ENCODE data around the gene PHAX. TPM values are rescaled to one million over a fixed set of nuclear protein-coding genes. Genes with fewer than 3 reads are reported as not detected.
"Not testable (repeated sequence)": the region's sequence is repeated elsewhere in the genome, so short reads cannot be mapped to it uniquely, and the experiment has no call there.

The PHAX gene
- total RNA-seq, 1 donor from 2014 or later = 25.1 TPM

DNA sequence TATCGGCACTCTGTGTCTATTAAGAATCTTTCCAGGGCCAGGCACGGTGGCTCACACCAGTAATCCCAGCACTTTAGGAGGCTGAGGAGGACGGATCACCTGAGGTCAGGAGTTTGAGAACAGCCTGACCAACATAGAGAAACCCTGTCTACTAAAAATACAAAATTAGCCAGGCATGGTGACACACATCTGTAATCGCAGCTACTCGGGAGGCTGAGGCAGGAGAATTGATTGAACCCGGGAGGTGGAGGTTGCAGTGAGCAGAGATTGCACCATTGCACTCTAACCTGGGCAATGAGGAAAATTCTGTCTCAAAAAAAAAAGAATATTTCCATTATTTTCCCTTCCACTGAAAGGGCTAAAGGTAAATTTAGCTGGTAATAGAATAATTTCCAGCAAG is 49.0 kb downstream of the PHAX start:
- H3K4me3 ChIP-seq (ENCODE audit: low read length in 3 of 3); H3K27me3 ChIP-seq (ENCODE audit: control insufficient read depth in 3 of 3, insufficient read depth in 3 of 3, low read length in 3 of 3); H3K27ac ChIP-seq (ENCODE audit: low read depth, low read length); H3K9me3 ChIP-seq (ENCODE audit: control insufficient read depth in 3 of 3, low read length in 3 of 3); H3K36me3 ChIP-seq (ENCODE audit: control insufficient read depth in 3 of 3, insufficient read depth in 3 of 3, low read length in 3 of 3); H3K9ac ChIP-seq (ENCODE audit: low read depth in 1 of 3, low read length in 3 of 3); H3K4me1 ChIP-seq (ENCODE audit: control insufficient read depth in 3 of 3, insufficient read depth in 3 of 3, low read length in 3 of 3): not testable (repeated sequence)

DNA sequence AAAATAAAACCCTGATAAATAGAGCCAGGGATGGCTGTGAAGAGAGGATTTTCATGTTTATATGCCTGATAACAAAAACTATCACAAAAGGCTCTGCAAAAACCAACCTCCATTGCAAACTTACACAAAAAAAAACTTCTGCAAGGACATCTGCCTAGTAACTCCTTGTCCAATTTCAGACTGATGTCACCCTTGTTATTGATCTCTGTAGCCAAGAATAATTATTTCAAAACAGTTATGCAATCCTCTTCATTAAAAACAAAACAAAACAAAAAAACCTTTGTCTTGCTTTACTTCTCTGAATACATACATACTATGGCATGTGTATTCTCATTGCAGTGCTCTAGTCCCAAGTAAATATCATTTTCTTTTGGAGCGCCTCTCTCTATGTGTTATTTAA is 49.7 kb downstream of the PHAX start:
- no peak overlapping the region for H3K27ac ChIP-seq (ENCODE audit: low read depth, low read length)
- no peak overlapping the region for H3K4me3 ChIP-seq (ENCODE audit: low read length in 3 of 3)
- H3K9ac ChIP-seq (ENCODE audit: low read depth in 1 of 3, low read length in 3 of 3) = no peak overlapping the region
- no peaks in the 10 kb centered on the region for H3K36me3 ChIP-seq (ENCODE audit: control insufficient read depth in 3 of 3, insufficient read depth in 3 of 3, low read length in 3 of 3)
- no peaks in the 10 kb centered on the region for H3K4me1 ChIP-seq (ENCODE audit: control insufficient read depth in 3 of 3, insufficient read depth in 3 of 3, low read length in 3 of 3)
- no peaks in the 10 kb centered on the region for H3K27me3 ChIP-seq (ENCODE audit: control insufficient read depth in 3 of 3, insufficient read depth in 3 of 3, low read length in 3 of 3)
- H3K9me3 ChIP-seq (ENCODE audit: control insufficient read depth in 3 of 3, low read length in 3 of 3) = no peaks in the 10 kb centered on the region

DNA sequence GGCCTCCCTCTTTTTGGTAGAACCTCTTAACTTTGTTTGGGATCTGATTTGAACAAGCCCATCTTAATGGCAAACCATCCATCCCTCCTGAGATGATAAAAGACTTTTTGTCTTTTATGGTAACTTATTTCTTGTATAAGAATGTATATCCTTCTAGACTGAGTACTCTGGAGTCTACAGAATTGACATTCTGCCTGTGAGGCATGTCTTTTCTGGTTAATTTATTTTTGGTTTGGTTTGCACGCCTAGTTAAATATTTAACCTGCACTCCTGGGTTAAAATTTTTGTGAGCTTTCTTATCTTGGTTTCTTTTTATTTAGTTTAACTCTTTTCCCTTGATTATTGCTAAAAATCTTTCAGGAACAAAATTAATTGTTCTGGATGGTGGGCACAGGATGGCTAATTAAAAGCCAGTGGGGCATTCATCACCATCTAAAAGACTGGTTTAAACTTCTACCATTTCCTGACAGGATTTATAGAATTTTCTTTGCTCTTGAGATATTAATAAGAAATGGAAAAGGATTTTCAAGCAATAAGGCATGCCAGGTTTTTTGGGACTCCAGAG is 50.3 kb downstream of the PHAX start:
- H3K9me3 ChIP-seq (ENCODE audit: control insufficient read depth in 3 of 3, low read length in 3 of 3) = no peaks in the 10 kb centered on the region
- H3K4me1 ChIP-seq (ENCODE audit: control insufficient read depth in 3 of 3, insufficient read depth in 3 of 3, low read length in 3 of 3) = no peaks in the 10 kb centered on the region
- no peak overlapping the region for H3K4me3 ChIP-seq (ENCODE audit: low read length in 3 of 3)
- no peak overlapping the region for H3K27ac ChIP-seq (ENCODE audit: low read depth, low read length)
- no peak overlapping the region for H3K9ac ChIP-seq (ENCODE audit: low read depth in 1 of 3, low read length in 3 of 3)
- H3K36me3 ChIP-seq (ENCODE audit: control insufficient read depth in 3 of 3, insufficient read depth in 3 of 3, low read length in 3 of 3) = no peaks in the 10 kb centered on the region
- no peaks in the 10 kb centered on the region for H3K27me3 ChIP-seq (ENCODE audit: control insufficient read depth in 3 of 3, insufficient read depth in 3 of 3, low read length in 3 of 3)

DNA sequence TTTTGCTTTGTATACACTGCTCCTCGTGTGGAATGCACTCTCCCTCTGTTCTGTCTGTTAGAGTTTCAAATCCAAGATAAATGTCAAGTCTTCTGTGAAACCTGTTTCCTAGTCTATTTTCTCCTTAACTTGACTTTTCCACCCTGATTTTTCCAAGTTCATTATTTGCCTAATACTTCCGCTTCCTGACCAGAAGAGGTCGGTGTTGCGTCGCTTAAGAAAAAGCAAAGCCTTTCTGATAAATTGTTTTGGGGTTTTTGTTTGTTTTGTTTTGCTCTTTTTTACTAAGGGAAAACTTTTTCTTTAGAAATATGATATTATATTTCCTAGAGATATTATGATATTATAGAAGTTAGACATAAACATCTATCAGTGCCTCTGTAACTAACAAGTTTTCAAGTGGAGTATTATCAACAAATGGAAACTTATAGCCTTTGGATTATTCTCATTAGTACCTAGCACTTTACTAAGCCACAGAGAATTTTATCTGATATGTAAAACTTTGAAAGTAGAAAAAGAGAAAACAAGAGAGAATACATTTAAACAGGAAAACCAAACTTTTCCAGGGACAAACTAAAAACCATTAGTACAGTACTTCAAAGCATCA is 55.8 kb downstream of the PHAX start:
- Histone ChIP-seq H3K9ac (ENCODE audit: low read depth in 1 of 3, low read length in 3 of 3) (no peak overlapping the region), H3K9me3 (ENCODE audit: control insufficient read depth in 3 of 3, low read length in 3 of 3) (no peaks in the 10 kb centered on the region)

DNA sequence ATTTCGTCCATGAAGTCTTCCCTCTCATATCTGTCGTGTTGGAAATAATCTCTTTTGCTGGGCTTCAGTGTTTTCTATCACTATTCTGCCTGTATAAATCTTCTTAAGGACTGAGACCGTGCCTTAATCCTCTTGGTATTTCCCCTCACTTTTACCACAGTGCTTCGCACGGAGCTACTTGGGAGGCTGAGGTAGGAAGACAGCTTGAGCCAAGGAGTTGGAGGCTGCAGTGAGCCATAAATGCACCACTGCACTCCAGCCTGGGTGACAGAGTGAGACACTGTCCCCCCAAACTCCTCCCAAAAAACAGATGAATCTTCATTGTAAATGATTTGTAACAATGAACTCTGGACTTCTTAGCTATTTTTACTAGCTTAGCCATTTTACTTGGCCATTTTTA is 57.8 kb downstream of the PHAX start:
- no peak overlapping the region for H3K9ac ChIP-seq (ENCODE audit: low read depth in 1 of 3, low read length in 3 of 3)

More for the DNA sequence above, 55.8 kb downstream of the PHAX start:
- Histone ChIP-seq H3K4me1 (ENCODE audit: control insufficient read depth in 3 of 3, insufficient read depth in 3 of 3, low read length in 3 of 3) (no peaks in the 10 kb centered on the region), H3K27ac (ENCODE audit: low read depth, low read length) (no peak overlapping the region), H3K36me3 (ENCODE audit: control insufficient read depth in 3 of 3, insufficient read depth in 3 of 3, low read length in 3 of 3) (no peaks in the 10 kb centered on the region), H3K27me3 (ENCODE audit: control insufficient read depth in 3 of 3, insufficient read depth in 3 of 3, low read length in 3 of 3) (no peaks in the 10 kb centered on the region), H3K4me3 (ENCODE audit: low read length in 3 of 3) (no peak overlapping the region)

DNA sequence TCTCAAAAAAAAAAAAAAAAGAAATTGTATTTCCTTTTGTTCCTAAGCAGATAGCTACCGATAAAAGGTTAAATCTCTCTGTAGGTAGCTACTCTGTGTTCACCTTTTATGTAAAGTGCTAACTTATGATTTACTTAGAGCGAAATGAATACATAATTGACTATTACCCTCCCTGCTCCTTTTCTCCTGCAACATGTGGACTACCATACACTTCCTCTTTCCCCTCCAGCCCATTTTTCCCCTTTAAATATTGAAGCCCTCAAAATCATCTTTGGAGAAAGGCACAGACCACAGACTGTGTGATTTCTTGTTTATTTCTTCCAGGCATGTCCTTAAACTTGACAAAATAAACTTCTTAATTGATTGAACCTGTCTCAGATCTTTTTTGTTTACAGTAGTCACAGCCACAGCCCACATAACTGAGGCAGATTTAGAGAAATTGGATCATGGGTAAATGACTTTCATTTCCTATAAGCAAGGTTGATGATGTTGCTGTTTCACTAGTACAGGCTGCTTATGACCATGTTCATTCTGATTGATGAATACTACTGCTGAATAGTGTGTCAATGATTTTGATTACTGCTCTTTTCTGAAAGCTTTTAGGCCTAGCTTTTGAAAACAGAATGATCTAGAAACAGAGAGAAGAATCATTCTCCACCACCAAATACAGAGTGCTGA is 59.2 kb downstream of the PHAX start:
- Histone ChIP-seq H3K27ac (ENCODE audit: low read depth, low read length) (no peak overlapping the region), H3K27me3 (ENCODE audit: control insufficient read depth in 3 of 3, insufficient read depth in 3 of 3, low read length in 3 of 3) (no peaks in the 10 kb centered on the region), H3K4me3 (ENCODE audit: low read length in 3 of 3) (no peak overlapping the region), H3K9ac (ENCODE audit: low read depth in 1 of 3, low read length in 3 of 3) (no peak overlapping the region), H3K36me3 (ENCODE audit: control insufficient read depth in 3 of 3, insufficient read depth in 3 of 3, low read length in 3 of 3) (no peaks in the 10 kb centered on the region), H3K4me1 (ENCODE audit: control insufficient read depth in 3 of 3, insufficient read depth in 3 of 3, low read length in 3 of 3) (no peaks in the 10 kb centered on the region), H3K9me3 (ENCODE audit: control insufficient read depth in 3 of 3, low read length in 3 of 3) (no peaks in the 10 kb centered on the region)

More for the DNA sequence above, 57.8 kb downstream of the PHAX start:
- no peaks in the 10 kb centered on the region for H3K27me3 ChIP-seq (ENCODE audit: control insufficient read depth in 3 of 3, insufficient read depth in 3 of 3, low read length in 3 of 3)
- no peak overlapping the region for H3K4me3 ChIP-seq (ENCODE audit: low read length in 3 of 3)
- H3K9me3 ChIP-seq (ENCODE audit: control insufficient read depth in 3 of 3, low read length in 3 of 3) = no peaks in the 10 kb centered on the region
- no peaks in the 10 kb centered on the region for H3K4me1 ChIP-seq (ENCODE audit: control insufficient read depth in 3 of 3, insufficient read depth in 3 of 3, low read length in 3 of 3)
- no peaks in the 10 kb centered on the region for H3K36me3 ChIP-seq (ENCODE audit: control insufficient read depth in 3 of 3, insufficient read depth in 3 of 3, low read length in 3 of 3)
- no peak overlapping the region for H3K27ac ChIP-seq (ENCODE audit: low read depth, low read length)

DNA sequence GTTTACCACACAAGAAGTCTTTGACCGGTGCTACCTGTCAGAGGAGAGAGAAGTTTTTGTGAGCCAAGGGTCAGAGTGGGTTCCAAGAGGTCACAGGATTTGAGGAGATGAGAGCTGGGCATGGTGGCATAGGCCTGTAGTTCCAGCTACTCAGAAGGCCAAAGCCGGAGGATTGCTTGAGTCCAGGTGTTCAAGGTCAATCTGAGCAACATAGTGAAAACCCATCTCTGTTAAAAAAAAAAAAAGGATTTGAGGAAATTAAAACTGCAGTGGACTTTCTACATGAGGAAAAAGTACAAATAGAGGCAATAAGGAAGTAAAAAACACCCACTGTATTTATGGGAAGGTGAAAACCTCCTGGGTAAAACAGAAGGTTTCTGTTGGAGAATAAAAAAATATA is 63.8 kb downstream of the PHAX start:
- H3K4me3 ChIP-seq (ENCODE audit: low read length in 3 of 3) = no peak overlapping the region
- no peaks in the 10 kb centered on the region for H3K4me1 ChIP-seq (ENCODE audit: control insufficient read depth in 3 of 3, insufficient read depth in 3 of 3, low read length in 3 of 3)
- H3K9me3 ChIP-seq (ENCODE audit: control insufficient read depth in 3 of 3, low read length in 3 of 3) = no peaks in the 10 kb centered on the region
- H3K27me3 ChIP-seq (ENCODE audit: control insufficient read depth in 3 of 3, insufficient read depth in 3 of 3, low read length in 3 of 3) = no peaks in the 10 kb centered on the region
- H3K9ac ChIP-seq (ENCODE audit: low read depth in 1 of 3, low read length in 3 of 3) = no peak overlapping the region
- H3K36me3 ChIP-seq (ENCODE audit: control insufficient read depth in 3 of 3, insufficient read depth in 3 of 3, low read length in 3 of 3) = no peaks in the 10 kb centered on the region
- no peak overlapping the region for H3K27ac ChIP-seq (ENCODE audit: low read depth, low read length)

DNA sequence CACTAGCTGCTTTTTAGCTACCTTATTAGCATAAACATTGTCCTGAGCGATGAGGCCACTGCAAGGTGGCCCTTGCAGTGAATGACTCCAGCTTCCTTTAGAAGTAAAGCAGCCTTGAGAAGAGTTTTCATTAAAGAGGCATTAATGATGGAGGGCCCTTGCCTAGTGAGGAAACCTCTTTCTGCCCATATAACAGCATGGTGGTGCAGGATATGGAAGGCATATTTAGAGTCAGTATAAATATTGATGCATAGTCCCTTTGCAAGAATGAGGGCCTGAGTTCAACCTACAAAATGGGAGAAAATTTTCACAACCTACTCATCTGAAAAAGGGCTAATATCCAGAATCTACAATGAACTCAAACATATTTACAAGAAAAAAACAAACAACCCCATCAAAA is 69.4 kb downstream of the PHAX start:
- H3K4me3 ChIP-seq (ENCODE audit: low read length in 3 of 3); H3K27me3 ChIP-seq (ENCODE audit: control insufficient read depth in 3 of 3, insufficient read depth in 3 of 3, low read length in 3 of 3): not testable (repeated sequence)

DNA sequence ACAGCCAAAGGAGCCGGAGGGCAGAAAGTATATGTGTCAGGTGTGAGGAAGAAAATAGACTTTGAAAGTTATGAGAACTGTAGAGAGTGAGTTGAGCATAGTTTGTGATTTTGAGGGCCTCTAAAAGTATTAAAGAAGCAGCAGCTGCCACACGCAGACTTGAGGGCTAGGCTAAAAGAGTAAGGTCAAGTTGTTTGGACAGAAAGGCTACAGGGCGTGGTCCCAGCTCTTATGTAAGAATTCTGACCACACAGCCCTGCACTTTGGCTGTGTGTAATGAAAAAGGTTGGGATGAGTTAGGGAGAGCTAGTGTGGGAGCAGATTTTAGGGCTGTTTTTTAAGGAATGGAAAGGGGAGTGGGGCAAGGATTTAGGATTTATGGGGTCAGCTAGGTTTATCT is 70.9 kb downstream of the PHAX start:
- H3K4me3 ChIP-seq (ENCODE audit: low read length in 3 of 3); H3K4me1 ChIP-seq (ENCODE audit: control insufficient read depth in 3 of 3, insufficient read depth in 3 of 3, low read length in 3 of 3); H3K36me3 ChIP-seq (ENCODE audit: control insufficient read depth in 3 of 3, insufficient read depth in 3 of 3, low read length in 3 of 3); H3K9me3 ChIP-seq (ENCODE audit: control insufficient read depth in 3 of 3, low read length in 3 of 3); H3K27me3 ChIP-seq (ENCODE audit: control insufficient read depth in 3 of 3, insufficient read depth in 3 of 3, low read length in 3 of 3); H3K27ac ChIP-seq (ENCODE audit: low read depth, low read length); H3K9ac ChIP-seq (ENCODE audit: low read depth in 1 of 3, low read length in 3 of 3): not testable (repeated sequence)

More for the DNA sequence above, 69.4 kb downstream of the PHAX start:
- not testable (repeated sequence) for H3K9me3 ChIP-seq (ENCODE audit: control insufficient read depth in 3 of 3, low read length in 3 of 3); H3K36me3 ChIP-seq (ENCODE audit: control insufficient read depth in 3 of 3, insufficient read depth in 3 of 3, low read length in 3 of 3); H3K4me1 ChIP-seq (ENCODE audit: control insufficient read depth in 3 of 3, insufficient read depth in 3 of 3, low read length in 3 of 3); H3K27ac ChIP-seq (ENCODE audit: low read depth, low read length); H3K9ac ChIP-seq (ENCODE audit: low read depth in 1 of 3, low read length in 3 of 3)

DNA sequence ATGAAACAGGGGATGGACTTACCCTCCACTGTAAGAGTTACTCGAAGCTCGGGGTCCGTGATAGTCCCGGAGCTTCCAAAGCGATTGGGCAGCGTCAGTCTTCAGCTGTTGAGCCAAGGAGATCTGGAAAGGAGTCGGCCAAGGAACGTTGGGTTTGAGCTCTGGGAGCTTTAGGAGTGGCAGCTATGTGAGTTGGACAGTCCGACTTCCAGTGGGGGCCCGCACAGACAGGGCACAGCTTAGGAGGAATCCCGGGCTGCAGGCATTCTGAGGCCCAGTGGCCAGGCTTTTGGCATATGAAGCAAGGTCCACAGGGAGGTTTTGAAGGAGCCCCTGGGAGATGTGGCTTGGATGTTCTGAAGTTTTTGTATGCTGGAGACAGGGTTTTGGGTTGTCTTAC is 72.7 kb downstream of the PHAX start:
- no peaks in the 10 kb centered on the region for H3K4me1 ChIP-seq (ENCODE audit: control insufficient read depth in 3 of 3, insufficient read depth in 3 of 3, low read length in 3 of 3)

More for the DNA sequence above, 72.7 kb downstream of the PHAX start:
- no peak overlapping the region for H3K27ac ChIP-seq (ENCODE audit: low read depth, low read length)
- no peaks in the 10 kb centered on the region for H3K36me3 ChIP-seq (ENCODE audit: control insufficient read depth in 3 of 3, insufficient read depth in 3 of 3, low read length in 3 of 3)
- H3K4me3 ChIP-seq (ENCODE audit: low read length in 3 of 3) = no peak overlapping the region
- H3K27me3 ChIP-seq (ENCODE audit: control insufficient read depth in 3 of 3, insufficient read depth in 3 of 3, low read length in 3 of 3) = no peaks in the 10 kb centered on the region
- H3K9me3 ChIP-seq (ENCODE audit: control insufficient read depth in 3 of 3, low read length in 3 of 3) = no peaks in the 10 kb centered on the region
- H3K9ac ChIP-seq (ENCODE audit: low read depth in 1 of 3, low read length in 3 of 3) = no peak overlapping the region

All from skeletal muscle tissue (tissue), 4 donors.